Vagina (tissue), 2 donors: ENCODE data around the gene DTYMK. TPM values are rescaled to one million over a fixed set of nuclear protein-coding genes. Genes with fewer than 3 reads are reported as not detected.

ENCODE experiments used
- DNase-seq, 2 donors: peaks; one replicate each; pipeline ENCODE4 v3.0.0-alpha.2; 2017; ENCODE audit errors: extremely low spot score in 2 of 2
- H3K27ac ChIP-seq: fragments of 200-600 bp; sonication (generic); one replicate; pipeline ENCODE4 v1.5.1; 2019
- H3K27me3 ChIP-seq: fragments of 200-600 bp; sonication (generic); one replicate; pipeline ENCODE4 v1.5.1; 2019
- H3K36me3 ChIP-seq, 2 donors: fragments of 200-600 bp; sonication (generic); one replicate each; pipeline ENCODE4 v1.5.1; 2017 to 2019
- H3K4me1 ChIP-seq: fragments of 200-600 bp; sonication (generic); one replicate; pipeline ENCODE4 v1.5.1; 2019
- H3K4me3 ChIP-seq, 2 donors: fragments of 200-600 bp; sonication (generic); 1 replicate in 1 of 2; 2 replicates in 1 of 2; pipeline ENCODE4 v1.5.1; 2016 to 2019
- H3K9me3 ChIP-seq: fragments of 200-600 bp; sonication (generic); one replicate; pipeline ENCODE4 v1.5.1; 2019
- POLR2A ChIP-seq, 2 donors: fragments of 450-650 bp; IDR thresholded peaks; one replicate each; pipeline ENCODE4 v1.6.1; 2017; ENCODE audit warnings: antibody characterized with exemption in 2 of 2, mild to moderate bottlenecking in 2 of 2, moderate library complexity in 2 of 2
- POLR2AphosphoS5 ChIP-seq, 2 donors: sonication (generic); formaldehyde crosslinking; IDR thresholded peaks; one replicate each; pipeline ENCODE4 v1.9.0; 2017; ENCODE audit warnings: antibody characterized with exemption in 2 of 2, mild to moderate bottlenecking in 2 of 2, low read depth in 1 of 2; ENCODE audit not compliant: insufficient read depth in 1 of 2
- intact Hi-C: fragments of 100-400 bp; cut with DNase I; formaldehyde crosslinking; loops from one replicate; pipeline ENCODE4 v1.15.1; 2023
- total RNA-seq: library from RNA; depleted of rRNA; stranded (reverse); fragments of >200 nt; gene quantifications from one replicate; pipeline ENCODE4 v1.2.3, GENCODE V29; 2016
- TF ChIP-seq, protein P1 (sequence below), 3 experiments: fragments of 450-650 bp in 2 of 3; fragments of 200-600 bp in 1 of 3; sonication (generic) in 1 of 3; IDR thresholded peaks; one replicate each; pipeline ENCODE4 v1.5.1; 2017 to 2019; ENCODE audit warnings: antibody characterized with exemption in 3 of 3, mild to moderate bottlenecking in 2 of 3, moderate library complexity in 2 of 3

Gene DTYMK
- total RNA-seq, 1 donor from 2014 or later, result 14.7 TPM

DNA sequence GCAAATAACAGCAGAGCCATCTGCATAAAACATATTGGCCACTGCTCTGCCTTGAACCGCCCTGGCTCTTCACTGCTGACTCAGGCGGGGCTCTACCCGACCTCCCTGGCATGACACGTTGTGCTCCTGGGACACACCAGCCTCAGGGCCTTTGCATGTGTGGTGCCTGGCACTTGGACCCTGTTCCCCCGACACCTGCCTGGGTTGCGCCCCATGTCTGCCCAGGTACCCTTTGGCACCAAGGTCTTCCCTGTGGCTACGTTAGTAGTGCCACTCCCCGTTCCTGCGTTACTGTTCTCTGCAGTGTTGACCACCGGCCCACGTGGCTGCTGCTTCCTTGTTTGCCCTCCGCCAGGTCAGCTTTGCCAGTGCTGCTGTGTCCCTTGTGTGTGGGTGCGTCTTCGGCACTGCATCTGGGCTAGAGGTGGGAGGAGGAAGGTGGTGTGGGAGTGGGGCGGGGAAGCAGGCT, 28.8 kb downstream of the DTYMK start:
- H3K4me3 ChIP-seq, result no peak overlapping the region
- TF ChIP-seq POLR2AphosphoS5 (IDR thresholded peaks at IDR 0.05; ENCODE audit: insufficient read depth in 1 of 2, low read depth in 1 of 2) (no peak), POLR2A (IDR thresholded peaks at IDR 0.05) (no peak)
- TF ChIP-seq, protein P1, sequence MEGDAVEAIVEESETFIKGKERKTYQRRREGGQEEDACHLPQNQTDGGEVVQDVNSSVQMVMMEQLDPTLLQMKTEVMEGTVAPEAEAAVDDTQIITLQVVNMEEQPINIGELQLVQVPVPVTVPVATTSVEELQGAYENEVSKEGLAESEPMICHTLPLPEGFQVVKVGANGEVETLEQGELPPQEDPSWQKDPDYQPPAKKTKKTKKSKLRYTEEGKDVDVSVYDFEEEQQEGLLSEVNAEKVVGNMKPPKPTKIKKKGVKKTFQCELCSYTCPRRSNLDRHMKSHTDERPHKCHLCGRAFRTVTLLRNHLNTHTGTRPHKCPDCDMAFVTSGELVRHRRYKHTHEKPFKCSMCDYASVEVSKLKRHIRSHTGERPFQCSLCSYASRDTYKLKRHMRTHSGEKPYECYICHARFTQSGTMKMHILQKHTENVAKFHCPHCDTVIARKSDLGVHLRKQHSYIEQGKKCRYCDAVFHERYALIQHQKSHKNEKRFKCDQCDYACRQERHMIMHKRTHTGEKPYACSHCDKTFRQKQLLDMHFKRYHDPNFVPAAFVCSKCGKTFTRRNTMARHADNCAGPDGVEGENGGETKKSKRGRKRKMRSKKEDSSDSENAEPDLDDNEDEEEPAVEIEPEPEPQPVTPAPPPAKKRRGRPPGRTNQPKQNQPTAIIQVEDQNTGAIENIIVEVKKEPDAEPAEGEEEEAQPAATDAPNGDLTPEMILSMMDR (IDR thresholded peaks at IDR 0.05), result no peak
- H3K36me3 ChIP-seq, result peaks cover 0 to 64% of the 10 kb centered on the region in 2 donors
- no peaks in the 10 kb centered on the region for H3K27me3 ChIP-seq
- no peak for DNase-seq
- H3K27ac ChIP-seq, result no peak overlapping the region
- no peaks in the 10 kb centered on the region for H3K4me1 ChIP-seq
- no peaks in the 10 kb centered on the region for H3K9me3 ChIP-seq
- intact Hi-C loops, result no loop called here

DNA sequence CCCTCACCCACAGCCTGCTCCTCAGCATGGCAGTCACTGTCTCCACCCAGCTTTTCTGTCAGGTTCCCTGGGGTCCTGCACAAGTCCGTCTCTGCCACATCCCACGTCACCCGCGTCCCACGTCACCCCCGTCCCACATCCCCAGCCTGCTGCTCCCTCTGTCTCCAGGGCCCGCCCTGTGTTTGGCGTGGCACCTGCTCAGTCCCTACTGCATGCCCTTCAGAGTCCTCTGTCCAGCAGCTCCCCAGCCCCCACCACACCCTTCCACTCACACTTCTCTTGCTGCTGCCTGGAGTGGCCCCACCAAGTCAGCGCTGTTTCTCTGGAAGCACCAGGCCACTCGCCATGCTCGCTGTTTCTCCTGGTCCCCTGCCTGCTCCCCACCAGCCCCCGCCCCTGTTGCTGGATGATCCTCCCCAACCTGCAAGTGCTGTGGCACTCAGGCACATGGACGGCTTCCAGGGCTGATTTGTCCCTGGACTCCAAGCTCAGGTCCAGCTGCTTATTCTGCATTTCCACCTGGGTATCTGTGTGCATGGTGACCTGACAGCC, 30.3 kb downstream of the DTYMK start:
- TF ChIP-seq POLR2AphosphoS5 (IDR thresholded peaks at IDR 0.05; ENCODE audit: insufficient read depth in 1 of 2, low read depth in 1 of 2), result no peak
- TF ChIP-seq, protein P1 (IDR thresholded peaks at IDR 0.05), result no peak
- TF ChIP-seq POLR2A (IDR thresholded peaks at IDR 0.05), result no peak
- no peak for DNase-seq
- no peaks in the 10 kb centered on the region for H3K4me1 ChIP-seq
- no peaks in the 10 kb centered on the region for H3K9me3 ChIP-seq
- H3K27ac ChIP-seq, result no peak overlapping the region
- no peaks in the 10 kb centered on the region for H3K27me3 ChIP-seq
- intact Hi-C loops, result no loop called here
- H3K36me3 ChIP-seq, result peaks cover 0 to 79% of the 10 kb centered on the region in 2 donors
- H3K4me3 ChIP-seq, result no peak overlapping the region

DNA sequence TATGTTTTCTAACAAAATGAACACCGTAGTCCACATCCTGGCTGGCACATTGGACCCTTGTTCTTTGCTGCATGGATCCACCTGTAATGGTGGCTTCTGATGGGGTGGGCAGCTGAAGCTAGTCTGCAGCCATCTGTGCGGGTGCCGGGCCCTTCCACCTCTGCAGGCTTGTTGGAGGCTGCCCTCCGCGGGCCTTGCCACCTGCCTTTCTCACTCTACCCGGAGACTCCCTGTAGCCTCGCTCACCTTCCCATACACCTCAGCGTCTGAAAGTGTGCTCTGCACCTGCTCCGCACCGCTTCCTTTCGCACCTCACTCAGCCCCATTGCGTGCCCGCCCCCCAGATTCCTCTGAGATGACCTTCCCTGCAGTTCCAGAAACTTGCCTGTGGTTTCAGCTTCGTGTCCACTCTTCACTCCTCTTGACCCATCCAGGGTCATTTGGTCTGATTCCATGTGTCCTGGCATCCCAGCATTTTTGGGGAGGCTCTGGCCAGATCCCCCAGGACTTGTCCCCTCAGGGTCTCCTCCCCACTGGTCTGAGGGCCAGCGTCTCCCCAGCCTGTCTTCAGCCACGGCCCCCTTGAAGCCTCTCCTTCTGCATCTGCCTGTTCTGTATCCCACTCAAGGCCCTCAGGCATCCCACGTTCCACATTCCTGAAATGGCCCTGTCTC, 31.0 kb downstream of the DTYMK start:
- Histone ChIP-seq H3K9me3 (no peaks in the 10 kb centered on the region), H3K27ac (no peak overlapping the region), H3K36me3 (peaks cover 0 to 82% of the 10 kb centered on the region in 2 donors), H3K4me3 (no peak overlapping the region), H3K4me1 (no peaks in the 10 kb centered on the region), H3K27me3 (no peaks in the 10 kb centered on the region)
- DNase-seq, result no peak
- intact Hi-C loops, result no loop called here
- TF ChIP-seq POLR2AphosphoS5 (IDR thresholded peaks at IDR 0.05; ENCODE audit: insufficient read depth in 1 of 2, low read depth in 1 of 2) (no peak), POLR2A (IDR thresholded peaks at IDR 0.05) (no peak)
- TF ChIP-seq, protein P1 (IDR thresholded peaks at IDR 0.05), result no peak

DNA sequence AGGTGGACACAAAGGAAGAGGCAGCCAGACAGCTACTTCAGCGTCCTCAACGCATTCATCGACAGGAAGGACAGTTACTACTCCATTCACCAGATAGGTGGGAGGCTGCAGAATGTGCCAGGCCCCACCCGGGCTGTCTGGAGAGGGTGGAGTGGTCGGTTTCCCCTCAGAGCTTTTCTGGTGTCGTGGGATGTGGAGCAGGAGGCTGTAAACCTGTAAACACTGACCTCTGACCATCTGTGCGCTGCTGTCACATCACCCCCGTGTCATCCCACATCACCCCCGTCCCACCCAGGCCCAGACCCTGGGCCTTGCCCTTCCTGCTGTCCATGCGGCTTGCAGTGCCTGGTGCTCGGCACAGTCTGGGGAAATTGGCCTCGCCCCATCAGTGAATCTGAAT, 32.1 kb downstream of the DTYMK start:
- H3K9me3 ChIP-seq, result no peaks in the 10 kb centered on the region

More for the DNA sequence above, 32.1 kb downstream of the DTYMK start:
- Histone ChIP-seq H3K4me3 (no peak overlapping the region), H3K36me3 (peaks cover 0 to 71% of the 10 kb centered on the region in 2 donors), H3K4me1 (no peaks in the 10 kb centered on the region), H3K27ac (no peak overlapping the region), H3K27me3 (no peaks in the 10 kb centered on the region)
- DNase-seq, result no peak
- TF ChIP-seq POLR2A (IDR thresholded peaks at IDR 0.05) (no peak), POLR2AphosphoS5 (IDR thresholded peaks at IDR 0.05; ENCODE audit: insufficient read depth in 1 of 2, low read depth in 1 of 2) (no peak)
- TF ChIP-seq, protein P1 (IDR thresholded peaks at IDR 0.05), result no peak
- intact Hi-C loops, result no loop called here
